Osteocyte (in vitro differentiated cells): ENCODE measurements around the gene BAIAP3. TPM values are rescaled to one million over a fixed set of nuclear protein-coding genes. Genes with fewer than 3 reads are reported as not detected.
A peak's percentile ranks its signal among the peaks of the same experiment; 100 is the strongest.

Source experiments
- DNase-seq: peaks from one replicate; pipeline ENCODE4 v3.0.0; 2021; ENCODE audit warnings: mixed read lengths; ENCODE audit not compliant: unreplicated experiment; ENCODE audit errors: extremely low spot score
- H3K27ac Mint-ChIP-seq: one replicate; pipeline ENCODE4 v1.8.0; 2021; ENCODE audit warnings: mild to moderate bottlenecking, mixed read lengths; ENCODE audit not compliant: unreplicated experiment
- H3K27me3 Mint-ChIP-seq: one replicate; pipeline ENCODE4 v1.8.0; 2021; ENCODE audit warnings: mixed read lengths; ENCODE audit not compliant: unreplicated experiment
- H3K36me3 Mint-ChIP-seq: one replicate; pipeline ENCODE4 v1.8.0; 2021; ENCODE audit warnings: mixed read lengths; ENCODE audit not compliant: unreplicated experiment
- H3K4me1 Mint-ChIP-seq: one replicate; pipeline ENCODE4 v1.8.0; 2021; ENCODE audit warnings: mixed read lengths; ENCODE audit not compliant: unreplicated experiment
- H3K4me3 Mint-ChIP-seq: one replicate; pipeline ENCODE4 v1.8.0; 2021; ENCODE audit warnings: mild to moderate bottlenecking, moderate library complexity, mixed read lengths; ENCODE audit not compliant: unreplicated experiment
- H3K9me3 Mint-ChIP-seq: one replicate; pipeline ENCODE4 v1.8.0; 2021; ENCODE audit warnings: mixed read lengths; ENCODE audit not compliant: unreplicated experiment
- total RNA-seq: library from RNA; stranded (reverse); gene quantifications from 2 replicates; pipeline ENCODE4 v1.2.1, GENCODE V29; 2021
- TF ChIP-seq, protein P1 (sequence below): fragments of 200-600 bp; sonication (generic); IDR thresholded peaks from 2 replicates; pipeline ENCODE4 v1.5.0; 2021; ENCODE audit warnings: antibody characterized with exemption, mild to moderate bottlenecking, moderate library complexity

BAIAP3 gene
- total RNA-seq, 1 donor from 2014 or later, result 0.48 TPM

DNA sequence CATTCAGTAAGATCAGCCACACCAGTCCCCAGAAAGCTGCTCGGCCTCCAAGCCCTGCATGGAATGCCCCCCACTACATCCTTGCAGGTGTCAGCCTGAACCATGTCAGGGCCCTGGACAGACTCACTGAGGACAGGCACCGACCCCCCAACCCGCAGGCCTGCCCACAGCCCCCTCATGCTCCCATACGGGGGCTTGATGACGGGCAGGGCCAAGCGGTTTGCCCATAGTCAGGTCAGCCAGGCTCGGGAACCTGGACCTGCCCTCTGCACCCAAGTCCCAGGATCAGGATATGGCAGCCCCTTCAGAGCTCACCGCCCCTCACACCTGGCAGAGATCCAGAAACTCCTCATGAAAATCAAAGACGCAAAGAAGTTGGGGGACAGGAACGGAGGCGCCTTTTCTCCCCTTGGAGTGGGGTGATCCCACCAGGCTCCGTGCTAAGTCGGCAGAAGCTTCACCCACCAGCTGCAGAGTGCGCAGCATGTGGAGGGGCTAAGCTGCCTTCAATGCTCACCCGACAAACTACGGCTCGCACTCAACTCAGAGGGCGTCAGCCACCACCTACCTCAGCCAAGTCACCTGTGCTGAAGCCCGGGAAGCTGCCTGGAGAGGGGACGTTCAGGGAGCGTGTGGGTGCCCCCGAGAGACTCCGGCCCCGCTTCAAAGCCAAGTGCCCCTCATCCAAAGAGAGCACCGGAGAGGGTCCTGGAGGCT is 44.8 kb downstream of the BAIAP3 start:
- Mint-ChIP-seq H3K4me3 (peak overlapping the region; percentile 71), H3K27ac (peak overlapping the region; percentile 87), H3K27me3 (no peaks in the 10 kb centered on the region), H3K36me3 (peaks cover 10% of the 10 kb centered on the region), H3K9me3 (no peaks in the 10 kb centered on the region), H3K4me1 (peaks cover 20% of the 10 kb centered on the region)
- TF ChIP-seq, protein P1, sequence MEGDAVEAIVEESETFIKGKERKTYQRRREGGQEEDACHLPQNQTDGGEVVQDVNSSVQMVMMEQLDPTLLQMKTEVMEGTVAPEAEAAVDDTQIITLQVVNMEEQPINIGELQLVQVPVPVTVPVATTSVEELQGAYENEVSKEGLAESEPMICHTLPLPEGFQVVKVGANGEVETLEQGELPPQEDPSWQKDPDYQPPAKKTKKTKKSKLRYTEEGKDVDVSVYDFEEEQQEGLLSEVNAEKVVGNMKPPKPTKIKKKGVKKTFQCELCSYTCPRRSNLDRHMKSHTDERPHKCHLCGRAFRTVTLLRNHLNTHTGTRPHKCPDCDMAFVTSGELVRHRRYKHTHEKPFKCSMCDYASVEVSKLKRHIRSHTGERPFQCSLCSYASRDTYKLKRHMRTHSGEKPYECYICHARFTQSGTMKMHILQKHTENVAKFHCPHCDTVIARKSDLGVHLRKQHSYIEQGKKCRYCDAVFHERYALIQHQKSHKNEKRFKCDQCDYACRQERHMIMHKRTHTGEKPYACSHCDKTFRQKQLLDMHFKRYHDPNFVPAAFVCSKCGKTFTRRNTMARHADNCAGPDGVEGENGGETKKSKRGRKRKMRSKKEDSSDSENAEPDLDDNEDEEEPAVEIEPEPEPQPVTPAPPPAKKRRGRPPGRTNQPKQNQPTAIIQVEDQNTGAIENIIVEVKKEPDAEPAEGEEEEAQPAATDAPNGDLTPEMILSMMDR, result no peak
- DNase-seq, result no peak

DNA sequence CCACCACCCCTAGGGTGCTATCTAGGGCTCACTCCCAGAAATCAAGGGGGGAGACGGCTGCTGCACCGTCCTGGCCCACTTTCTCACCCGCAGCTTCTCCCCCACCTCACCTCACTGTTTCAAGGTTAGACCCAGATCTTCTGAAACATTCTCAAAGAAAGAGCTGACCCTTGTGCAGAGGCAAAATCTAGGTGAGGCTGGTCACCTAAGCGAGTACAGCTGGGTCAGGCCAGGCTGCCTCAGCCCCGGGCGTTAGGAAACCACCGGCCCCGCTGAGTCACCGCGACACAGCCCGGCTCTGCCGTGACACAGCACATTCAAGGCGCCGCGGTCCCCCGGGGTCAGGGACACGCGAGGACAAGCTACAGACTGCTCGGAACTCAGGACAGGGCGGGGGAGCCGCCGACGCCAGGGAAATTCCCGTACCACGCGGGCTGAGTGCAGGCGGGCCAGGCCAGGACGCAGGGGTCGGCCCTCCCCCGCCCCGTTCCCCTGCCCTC is 45.4 kb downstream of the BAIAP3 start:
- DNase-seq, result peak; percentile 92
- H3K36me3 Mint-ChIP-seq, result peaks cover 10% of the 10 kb centered on the region
- H3K4me3 Mint-ChIP-seq, result peak overlapping the region; percentile 71
- H3K27me3 Mint-ChIP-seq, result no peaks in the 10 kb centered on the region
- TF ChIP-seq, protein P1, result no peak
- peaks cover 20% of the 10 kb centered on the region for H3K4me1 Mint-ChIP-seq
- H3K27ac Mint-ChIP-seq, result peak overlapping the region; percentile 87
- H3K9me3 Mint-ChIP-seq, result no peaks in the 10 kb centered on the region

DNA sequence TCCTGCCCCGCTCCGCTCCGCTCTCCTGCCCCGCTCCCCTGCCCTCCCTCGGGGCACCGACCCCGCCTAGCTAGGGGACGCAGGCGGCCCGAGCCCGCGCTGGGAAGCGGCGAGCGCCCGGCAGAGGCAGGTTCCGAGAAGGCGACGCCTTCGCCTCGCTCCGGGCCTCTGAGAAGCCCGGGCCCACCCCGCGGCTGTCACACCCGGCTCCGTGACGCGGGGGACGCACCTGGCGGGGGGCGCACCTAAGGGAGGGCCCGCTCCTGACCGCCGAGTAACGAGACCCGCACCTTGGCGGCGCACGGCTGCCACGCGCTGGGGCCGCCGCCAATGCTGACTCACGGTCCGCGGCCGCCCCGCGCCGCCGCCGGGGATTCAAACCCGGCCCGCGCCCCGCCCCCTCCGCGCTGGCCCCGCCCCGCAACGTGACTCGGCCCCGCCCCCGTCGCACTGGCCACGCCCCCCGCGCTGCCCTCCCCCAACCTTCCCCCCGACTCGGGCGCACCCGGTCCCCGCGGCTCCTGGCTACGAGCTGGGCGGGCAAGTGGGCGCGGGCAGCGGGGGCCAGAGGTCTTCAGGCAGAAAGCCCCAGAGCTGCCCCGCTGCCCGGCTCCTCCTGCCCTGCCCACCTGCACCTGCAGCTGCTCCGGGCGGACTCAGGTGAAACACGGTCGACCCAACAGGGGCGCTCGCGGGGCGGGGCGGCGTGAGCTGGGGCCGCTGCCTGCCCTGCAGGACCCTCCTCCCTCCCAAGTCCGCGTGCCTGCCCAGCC is 46.0 kb downstream of the BAIAP3 start:
- peak overlapping the region; percentile 62 for H3K27ac Mint-ChIP-seq
- no peak for DNase-seq

DNA sequence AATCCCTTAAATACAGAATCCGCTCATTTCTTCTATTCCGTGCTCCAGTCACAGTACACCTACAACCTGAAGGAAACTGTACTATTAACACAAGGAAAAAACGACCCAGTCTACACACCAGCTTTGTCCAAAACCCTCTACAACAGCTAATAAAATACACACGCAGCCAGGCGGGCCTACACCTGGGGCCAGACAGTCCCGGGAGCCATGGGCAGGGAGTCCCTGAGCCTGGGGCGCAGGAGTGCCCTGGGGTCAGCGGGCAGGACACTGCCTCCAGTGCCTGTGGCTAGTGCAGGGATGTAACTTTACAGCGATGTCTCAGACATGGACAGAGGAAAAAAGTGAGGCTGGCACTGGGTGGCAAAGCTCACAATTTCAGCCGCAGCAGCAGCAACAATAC is 46.8 kb downstream of the BAIAP3 start:
- no peak for DNase-seq
- Mint-ChIP-seq H3K27ac (peak overlapping the region; percentile 62), H3K27me3 (no peaks in the 10 kb centered on the region), H3K4me3 (peak overlapping the region; percentile 68), H3K9me3 (no peaks in the 10 kb centered on the region), H3K4me1 (peaks cover 20% of the 10 kb centered on the region), H3K36me3 (peaks cover 14% of the 10 kb centered on the region)
- TF ChIP-seq, protein P1, result no peak

More for the DNA sequence above, 46.0 kb downstream of the BAIAP3 start:
- Mint-ChIP-seq H3K4me3 (peak overlapping the region; percentile 68), H3K4me1 (peaks cover 20% of the 10 kb centered on the region), H3K36me3 (peaks cover 10% of the 10 kb centered on the region), H3K27me3 (no peaks in the 10 kb centered on the region), H3K9me3 (no peaks in the 10 kb centered on the region)
- TF ChIP-seq, protein P1, result no peak
